ENCODE results near the gene UMODL1.
"Not testable (repeated sequence)": the region's sequence is repeated elsewhere in the genome, so short reads cannot be mapped to it uniquely, and the experiment has no call there.

Gene UMODL1

DNA sequence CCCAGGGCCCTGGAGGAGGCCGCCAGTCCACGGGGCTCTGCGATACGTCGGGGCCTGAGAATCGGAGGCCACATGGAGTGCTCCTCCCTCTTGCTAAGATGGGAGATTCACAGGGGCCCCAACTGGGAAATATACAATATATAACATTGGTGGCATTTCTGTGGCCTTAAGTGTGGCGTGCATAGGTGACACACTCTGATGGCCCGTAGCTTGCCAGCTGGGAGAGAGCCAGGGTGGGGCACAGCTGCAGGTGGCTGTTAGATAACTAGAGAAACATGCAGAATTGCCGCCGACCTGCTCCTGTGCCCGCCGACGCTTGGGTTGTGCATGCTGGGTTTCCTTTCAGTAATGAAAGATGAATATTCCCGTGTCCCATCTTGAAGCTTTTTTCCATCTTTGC, 30.1 kb downstream of the UMODL1 start:
- no peak for DNase-seq (ENCODE audit: low read depth)

- DNase-seq (ENCODE audit: low read depth): no peak
These were observed 31.0 kb downstream of the UMODL1 start for GRCh38 chr21:42102076-42102475.

- DNase-seq (ENCODE audit: low read depth): no peak
These were observed 31.4 kb downstream of the UMODL1 start for GRCh38 chr21:42102526-42102925.

DNA sequence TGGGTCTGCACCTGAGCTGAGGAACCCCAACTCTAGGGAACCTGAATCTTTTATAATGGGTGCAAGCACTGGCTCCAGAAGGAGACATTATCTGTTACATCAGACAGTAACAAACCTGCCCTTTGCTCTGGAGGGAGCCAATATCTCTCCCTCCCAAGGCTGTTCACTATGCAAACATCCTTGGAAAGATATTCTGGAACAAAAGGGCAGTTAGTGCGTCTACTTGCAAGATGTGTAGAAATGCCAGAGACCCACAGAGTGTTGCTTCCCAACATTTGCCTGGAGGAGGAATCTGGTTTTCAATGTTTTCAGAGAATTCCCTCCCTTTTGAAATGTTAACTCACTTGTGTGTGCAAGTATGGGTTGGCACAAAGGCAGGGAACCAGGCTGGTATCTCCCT, 31.9 kb downstream of the UMODL1 start:
- no peak for DNase-seq (ENCODE audit: low read depth)

DNA sequence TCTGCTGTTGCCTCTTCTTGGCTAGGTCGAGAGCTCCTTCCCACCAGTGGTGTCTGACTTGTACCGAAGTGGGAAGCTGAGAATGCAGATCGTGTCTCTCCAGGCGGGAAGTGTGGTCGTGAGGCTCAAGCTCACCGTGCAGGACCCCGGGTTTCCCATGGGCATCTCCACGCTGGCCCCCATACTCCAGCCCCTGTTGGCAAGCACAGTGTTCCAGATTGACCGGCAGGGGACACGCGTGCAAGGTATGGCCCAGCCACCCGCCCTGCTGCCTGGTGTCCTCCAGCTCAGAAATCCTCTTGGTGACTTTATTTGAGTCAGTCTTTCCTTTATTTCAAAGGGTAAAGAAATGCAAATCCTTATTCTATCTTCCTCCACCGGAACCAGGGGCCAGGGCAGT, 32.7 kb downstream of the UMODL1 start:
- DNase-seq (ENCODE audit: low read depth): no peak

- DNase-seq (ENCODE audit: low read depth): no peak
These were observed 34.6 kb downstream of the UMODL1 start for GRCh38 chr21:42105476-42106315.

DNA sequence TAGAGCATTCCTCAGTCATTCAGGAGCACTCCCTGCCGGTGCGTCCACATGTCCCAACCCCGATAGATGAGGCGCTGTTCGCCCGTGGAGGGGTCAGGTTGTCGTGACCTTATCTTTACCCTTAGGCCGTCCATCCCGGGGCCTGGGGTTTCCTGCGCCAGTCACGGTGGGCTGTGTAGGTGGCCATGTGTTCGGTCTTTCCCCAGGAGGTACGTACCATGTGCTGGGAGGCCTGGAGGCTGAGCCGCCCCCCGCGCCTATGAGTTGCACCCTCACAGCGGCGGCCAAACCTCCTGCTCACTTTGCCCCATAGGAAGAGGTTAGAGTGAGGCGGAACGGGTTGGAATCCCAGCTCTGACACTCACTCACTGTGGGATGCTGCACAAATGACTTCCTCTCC, 35.3 kb downstream of the UMODL1 start:
- DNase-seq (ENCODE audit: low read depth): no peak

- DNase-seq (ENCODE audit: low read depth): no peak
These were observed 36.2 kb downstream of the UMODL1 start for GRCh38 chr21:42107177-42107880.

DNA sequence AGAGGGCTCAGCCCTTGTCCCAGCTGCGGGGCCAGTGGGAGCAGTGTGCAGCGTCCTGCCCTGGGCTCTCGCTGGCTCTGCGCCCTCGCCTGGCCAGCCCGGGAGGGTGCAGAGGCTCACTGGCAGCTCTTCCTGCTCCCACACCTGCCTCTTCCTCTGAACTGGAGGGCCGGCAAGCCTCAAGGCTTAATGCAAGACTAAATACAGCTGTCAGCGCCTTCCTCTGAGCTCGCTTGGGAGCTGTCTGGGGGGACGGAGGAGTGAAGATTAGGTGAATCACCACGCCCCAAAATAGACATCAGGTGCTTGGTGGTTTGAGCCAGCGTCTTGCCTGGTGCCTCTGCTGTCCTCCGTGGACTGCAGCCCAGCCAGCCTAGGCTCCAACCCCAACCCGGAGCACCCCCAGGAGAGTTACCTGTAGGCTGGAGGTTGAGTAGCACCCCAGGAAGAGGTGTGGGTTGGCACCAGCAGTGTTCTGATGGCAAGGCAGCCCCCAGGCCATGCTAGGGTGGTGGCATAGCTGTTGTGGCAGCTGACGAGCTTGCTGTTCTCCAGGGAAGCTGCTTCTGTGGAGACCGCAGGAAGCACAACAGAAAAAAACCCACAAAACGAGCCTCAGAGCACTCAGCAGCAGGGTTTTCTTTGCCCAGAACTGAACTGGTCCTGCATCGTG, 36.9 kb downstream of the UMODL1 start:
- DNase-seq (ENCODE audit: low read depth): peak; percentile 20

- DNase-seq (ENCODE audit: low read depth): no peak
These were observed 37.6 kb downstream of the UMODL1 start for GRCh38 chr21:42108554-42109340.

GRCh38 chr21:42109473-42109872, 38.4 kb downstream of the UMODL1 start:
- DNase-seq (ENCODE audit: low read depth): no peak

DNA sequence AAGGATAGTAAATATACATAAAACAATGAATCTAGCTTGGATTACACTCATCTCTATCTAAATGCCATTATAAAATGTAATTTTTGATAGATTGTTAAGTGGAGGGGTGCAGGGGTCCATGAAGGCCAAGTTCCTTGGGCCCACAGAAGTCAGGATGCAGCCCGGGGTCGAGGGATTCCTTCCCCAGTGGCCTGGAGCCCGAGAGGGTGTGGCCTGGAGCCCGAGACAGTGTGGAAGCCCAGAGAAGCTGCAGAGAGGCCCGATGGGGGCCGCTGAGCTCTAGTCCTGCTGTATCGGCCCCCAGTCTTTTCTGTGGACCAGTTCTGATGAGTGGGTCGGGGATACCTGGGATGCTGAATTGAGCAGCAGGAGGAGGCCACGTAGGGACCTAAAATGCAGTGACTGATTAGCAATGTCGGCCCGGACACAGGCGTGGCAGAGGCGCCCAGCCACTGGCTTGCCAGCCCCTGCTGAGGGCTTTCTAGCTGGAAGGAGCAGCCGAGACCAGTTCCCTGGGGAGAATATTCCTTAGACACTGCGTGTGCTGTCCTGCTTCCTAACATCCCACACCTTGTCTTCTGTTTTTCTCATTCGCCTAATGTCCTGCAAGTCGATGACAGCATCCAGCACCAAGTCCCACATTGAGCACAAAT, 38.9 kb downstream of the UMODL1 start:
- DNase-seq (ENCODE audit: low read depth): no peak

GRCh38 chr21:42110691-42111469, 39.8 kb downstream of the UMODL1 start:
- DNase-seq (ENCODE audit: low read depth): no peak

DNA sequence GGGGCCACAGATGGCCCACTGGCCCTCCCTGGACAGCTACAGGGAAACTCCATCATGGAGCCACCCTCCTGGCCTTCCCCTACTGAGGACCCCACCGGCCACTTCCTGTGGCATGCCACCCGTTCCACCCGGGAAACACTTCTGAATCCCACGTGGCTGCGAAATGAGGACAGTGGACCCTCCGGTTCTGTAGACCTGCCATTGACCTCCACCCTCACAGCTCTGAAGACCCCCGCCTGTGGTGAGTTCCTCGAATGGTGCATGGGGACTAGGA, 40.3 kb downstream of the UMODL1 start:
- no peak for DNase-seq (ENCODE audit: low read depth)

DNA sequence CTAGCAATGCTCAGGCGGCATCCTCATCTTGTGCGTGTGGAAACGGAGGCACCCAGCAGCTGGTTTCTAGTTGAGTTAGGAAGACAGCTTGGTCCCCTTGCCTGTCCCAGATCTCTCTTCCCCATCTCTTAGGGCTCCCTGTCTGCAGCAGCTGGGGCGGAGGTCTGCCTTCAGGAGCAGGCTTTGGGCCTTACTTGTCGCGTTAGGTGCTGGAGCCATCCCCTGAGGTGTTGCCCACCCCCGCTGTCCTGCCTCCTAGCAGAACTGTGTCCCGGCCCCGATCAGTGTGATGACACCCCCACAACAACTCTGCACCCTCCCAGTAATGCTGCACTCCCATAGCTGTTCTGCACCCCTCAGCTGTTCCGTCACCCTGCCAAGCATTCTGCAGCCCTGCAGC, 40.7 kb downstream of the UMODL1 start:
- DNase-seq (ENCODE audit: low read depth): no peak

GRCh38 chr21:42112238-42112637, 41.1 kb downstream of the UMODL1 start:
- no peak for DNase-seq (ENCODE audit: low read depth)

DNA sequence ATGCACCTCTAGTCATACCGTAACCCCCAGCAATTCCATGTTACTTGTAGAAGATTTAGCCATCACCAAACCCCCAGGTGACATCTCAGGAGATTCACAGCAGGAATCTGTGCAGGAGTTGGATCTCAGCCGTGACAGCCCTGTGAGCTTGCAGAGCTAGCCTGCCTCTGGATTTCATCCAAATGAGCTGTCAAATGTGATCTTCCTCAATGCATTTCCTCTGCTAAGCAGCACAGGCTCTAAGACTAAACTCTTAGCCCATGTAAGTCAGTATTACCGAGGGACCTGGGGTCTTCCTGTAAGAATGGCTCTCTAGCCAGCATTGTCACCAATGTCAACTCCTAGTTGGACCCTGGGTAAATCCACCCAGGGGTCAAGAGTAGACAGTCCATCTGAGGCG, 41.7 kb downstream of the UMODL1 start:
- DNase-seq (ENCODE audit: low read depth): no peak

- DNase-seq (ENCODE audit: low read depth): peak; percentile 18
These were observed 42.9 kb downstream of the UMODL1 start for GRCh38 chr21:42113926-42114409.

DNA sequence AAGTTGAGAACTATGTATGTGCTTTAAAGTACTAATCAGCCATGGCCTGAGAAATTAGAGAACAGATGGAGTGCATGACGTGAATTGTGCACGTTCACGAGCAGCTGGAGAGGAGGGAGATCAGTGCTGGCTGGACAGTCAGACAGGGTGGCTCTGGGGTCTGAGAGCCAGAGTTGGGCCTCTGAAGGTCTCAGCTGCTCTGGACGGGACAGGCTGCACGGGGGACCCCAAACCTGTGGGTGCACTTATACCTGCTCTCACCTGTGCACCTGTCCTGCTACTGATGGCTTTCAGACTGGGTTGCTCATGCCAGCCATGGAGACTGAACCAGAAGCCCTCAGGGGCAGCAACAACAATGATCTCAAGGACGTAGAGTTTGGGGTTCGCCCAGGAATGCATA, 43.5 kb downstream of the UMODL1 start:
- no peak for DNase-seq (ENCODE audit: low read depth)

DNA sequence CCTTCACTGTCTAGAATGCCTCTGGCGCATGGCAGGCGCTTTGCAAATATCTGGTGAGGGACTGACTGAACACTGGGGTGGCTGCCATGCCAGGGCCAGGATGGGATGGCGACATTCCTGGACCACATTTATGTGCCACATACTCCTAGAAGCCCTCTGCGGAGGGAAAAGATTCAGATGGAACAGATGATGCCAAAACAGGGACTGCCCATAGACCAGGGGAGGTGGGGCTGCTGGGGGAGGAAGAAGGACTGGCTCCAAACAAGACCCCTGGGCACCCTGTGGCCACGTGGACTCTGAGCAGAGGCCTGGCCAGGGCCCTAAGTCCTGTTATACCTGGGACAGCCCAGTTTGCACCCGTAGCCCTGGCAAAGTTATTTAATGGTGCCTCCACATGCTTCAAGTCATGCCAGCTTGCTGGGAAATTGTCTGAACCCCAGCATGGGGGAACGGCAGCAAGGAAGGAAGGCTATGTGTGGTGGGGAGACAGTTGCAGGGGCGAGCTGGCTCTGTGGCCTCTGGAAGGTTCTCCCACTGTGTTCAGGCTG, 44.1 kb downstream of the UMODL1 start:
- DNase-seq (ENCODE audit: low read depth): no peak

DNA sequence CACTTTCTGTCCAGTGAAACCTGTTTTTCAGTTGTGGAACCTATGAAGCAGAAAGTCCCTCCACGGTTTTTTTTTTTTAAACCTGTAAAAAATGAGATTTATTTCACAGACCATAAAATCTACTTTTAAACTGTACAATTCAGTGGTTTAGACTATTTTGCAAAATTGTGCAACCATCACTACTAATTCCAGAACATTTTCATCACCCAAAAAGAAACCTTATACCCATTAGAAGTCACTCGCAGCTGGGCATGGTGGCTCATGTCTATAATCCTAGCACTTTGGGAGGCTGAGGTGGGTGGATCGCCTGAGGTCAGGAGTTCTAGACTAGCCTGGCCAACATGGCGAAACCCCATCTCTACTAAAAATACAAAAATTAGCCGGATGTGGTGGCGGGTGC, 45.4 kb downstream of the UMODL1 start:
- DNase-seq (ENCODE audit: low read depth): not testable (repeated sequence)

All from stromal cell of bone marrow (primary cell).